H9 (cell line): ENCODE measurements around the gene PDE4B. TPM values are rescaled to one million over a fixed set of nuclear protein-coding genes. Genes with fewer than 3 reads are reported as not detected.

Experiments
- DNase-seq: peaks from one replicate; pipeline ENCODE4 v3.0.0-alpha.2; 2017
- H2AFZ ChIP-seq: one replicate; pipeline ENCODE4 v1.6.1; 2013; ENCODE audit warnings: mild to moderate bottlenecking, low read length, control low read depth, moderate library complexity
- H2AK5ac ChIP-seq: 2 replicates; pipeline ENCODE4 v1.6.1; 2013; ENCODE audit warnings: low read length, control low read depth, mixed read lengths; ENCODE audit not compliant: insufficient read length
- H2BK120ac ChIP-seq: one replicate; pipeline ENCODE4 v1.6.1; 2013; ENCODE audit warnings: low read depth, mild to moderate bottlenecking, low read length, control low read depth, inconsistent platforms; ENCODE audit not compliant: poor library complexity, severe bottlenecking
- H2BK12ac ChIP-seq: 2 replicates; pipeline ENCODE4 v1.6.1; 2013; ENCODE audit warnings: low read length, control low read depth, mixed read lengths, low read depth; ENCODE audit not compliant: insufficient read length
- H2BK15ac ChIP-seq: 2 replicates; pipeline ENCODE4 v1.6.1; 2013; ENCODE audit warnings: low read depth, low read length, control low read depth
- H2BK20ac ChIP-seq: one replicate; pipeline ENCODE4 v1.6.1; 2013; ENCODE audit warnings: low read depth, mild to moderate bottlenecking, low read length, control low read depth, inconsistent platforms; ENCODE audit not compliant: poor library complexity, severe bottlenecking
- H2BK5ac ChIP-seq: 2 replicates; pipeline ENCODE4 v1.6.1; 2013; ENCODE audit warnings: low read length, control low read depth, mixed read lengths; ENCODE audit not compliant: insufficient read length
- H3K14ac ChIP-seq: 2 replicates; pipeline ENCODE4 v1.6.1; 2013; ENCODE audit warnings: low read length, control low read depth; ENCODE audit not compliant: insufficient read depth
- H3K18ac ChIP-seq: 2 replicates; pipeline ENCODE4 v1.6.1; 2013; ENCODE audit warnings: low read depth, mild to moderate bottlenecking, mixed read lengths, low read length, control low read depth; ENCODE audit not compliant: insufficient read length
- H3K23ac ChIP-seq: 2 replicates; pipeline ENCODE4 v1.6.1; 2013; ENCODE audit warnings: low read length, control low read depth, mixed read lengths, low read depth; ENCODE audit not compliant: insufficient read length
- H3K23me2 ChIP-seq: 2 replicates; pipeline ENCODE4 v1.6.1; 2013; ENCODE audit warnings: low read depth, mild to moderate bottlenecking, mixed read lengths, low read length, control low read depth; ENCODE audit not compliant: insufficient read length, poor library complexity, severe bottlenecking
- H3K27ac ChIP-seq: 2 replicates; pipeline ENCODE4 v1.5.1; 2013; ENCODE audit warnings: low read length, control low read depth, mixed read lengths, low read depth; ENCODE audit not compliant: insufficient read length
- H3K27me3 ChIP-seq: 2 replicates; pipeline ENCODE4 v1.6.1; 2013; ENCODE audit warnings: low read length, control low read depth, inconsistent platforms; ENCODE audit not compliant: insufficient read depth
- H3K4ac ChIP-seq: 2 replicates; pipeline ENCODE4 v1.6.1; 2013; ENCODE audit warnings: low read depth, mild to moderate bottlenecking, control low read depth, inconsistent platforms, low read length, moderate library complexity
- H3K4me1 ChIP-seq: 2 replicates; pipeline ENCODE4 v1.6.1; 2013; ENCODE audit warnings: low read length, control low read depth, inconsistent platforms; ENCODE audit not compliant: insufficient read depth
- H3K4me2 ChIP-seq: 2 replicates; pipeline ENCODE4 v1.6.1; 2013; ENCODE audit warnings: low read length, control low read depth, mixed read lengths; ENCODE audit not compliant: insufficient read length, insufficient read depth
- H3K56ac ChIP-seq: 2 replicates; pipeline ENCODE4 v1.6.1; 2013; ENCODE audit warnings: low read depth, mild to moderate bottlenecking, mixed read lengths, low read length, control low read depth; ENCODE audit not compliant: insufficient read length
- H3K79me1 ChIP-seq: 2 replicates; pipeline ENCODE4 v1.6.1; 2013; ENCODE audit warnings: low read depth, mild to moderate bottlenecking, moderate library complexity, low read length, control low read depth, inconsistent platforms; ENCODE audit not compliant: insufficient read depth, poor library complexity, severe bottlenecking
- H3K79me2 ChIP-seq: 2 replicates; pipeline ENCODE4 v1.6.1; 2013; ENCODE audit warnings: low read length, control low read depth, inconsistent platforms; ENCODE audit not compliant: insufficient read depth
- H3K9ac ChIP-seq: 2 replicates; pipeline ENCODE4 v1.6.1; 2013; ENCODE audit warnings: low read length, control low read depth, mixed read lengths; ENCODE audit not compliant: insufficient read length; ENCODE audit errors: extremely low read depth
- H3K9me3 ChIP-seq: one replicate; pipeline ENCODE4 v1.6.1; 2013; ENCODE audit warnings: low read depth, low read length, inconsistent platforms; ENCODE audit not compliant: control insufficient read depth
- H3T11ph ChIP-seq: one replicate; pipeline ENCODE4 v1.6.1; 2013; ENCODE audit warnings: mild to moderate bottlenecking, low read length, control low read depth, inconsistent platforms
- H4K20me1 ChIP-seq: one replicate; pipeline ENCODE4 v1.6.1; 2013; ENCODE audit not compliant: control insufficient read depth, insufficient read length, insufficient read depth
- H4K5ac ChIP-seq: 2 replicates; pipeline ENCODE4 v1.6.1; 2013; ENCODE audit warnings: low read depth, mild to moderate bottlenecking, mixed read lengths, low read length, control low read depth; ENCODE audit not compliant: insufficient read length
- H4K8ac ChIP-seq: replicated peaks from 2 replicates; pipeline ENCODE4 v1.6.1; 2013; ENCODE audit warnings: low read length, control low read depth, mixed read lengths, low read depth; ENCODE audit not compliant: insufficient read length
- H4K91ac ChIP-seq: 2 replicates; pipeline ENCODE4 v1.6.1; 2013; ENCODE audit warnings: low read depth, mild to moderate bottlenecking, moderate library complexity, mixed read lengths, low read length, control low read depth; ENCODE audit not compliant: insufficient read length
- H3K27ac Mint-ChIP-seq, 3 experiments: 2 replicates in 2 of 3; 3 replicates in 1 of 3; pipeline ENCODE4 v1.8.0; 2020 to 2021; ENCODE audit warnings: mixed read lengths in 3 of 3, mild to moderate bottlenecking in 1 of 3, moderate library complexity in 1 of 3
- H3K27me3 Mint-ChIP-seq: 2 replicates; pipeline ENCODE4 v1.8.0; 2021; ENCODE audit warnings: low read depth, mild to moderate bottlenecking, moderate library complexity, mixed read lengths
- H3K36me3 Mint-ChIP-seq, 3 experiments: 2 replicates in 2 of 3; 3 replicates in 1 of 3; pipeline ENCODE4 v1.8.0; 2020 to 2021; ENCODE audit warnings: low read depth in 3 of 3, mixed read lengths in 3 of 3; ENCODE audit not compliant: insufficient read depth in 1 of 3
- H3K4me1 Mint-ChIP-seq, 2 experiments: 2 replicates each; pipeline ENCODE4 v1.8.0; 2020; ENCODE audit warnings: mixed read lengths in 2 of 2
- H3K4me3 Mint-ChIP-seq, 2 experiments: 2 replicates in 1 of 2; 3 replicates in 1 of 2; pipeline ENCODE4 v1.8.0; 2020 to 2021; ENCODE audit warnings: mild to moderate bottlenecking in 2 of 2, mixed read lengths in 2 of 2, moderate library complexity in 1 of 2
- H3K9me3 Mint-ChIP-seq, 2 experiments: 2 replicates in 1 of 2; 3 replicates in 1 of 2; pipeline ENCODE4 v1.8.0; 2020; ENCODE audit warnings: mild to moderate bottlenecking in 2 of 2, mixed read lengths in 2 of 2, moderate library complexity in 1 of 2
- WGBS: extraction: QIAGEN DNeasy Blood & Tissue Kit; methylation state at CpG from one replicate; pipeline ENCODE4 v1.1.7; 2013; ENCODE audit warnings: missing lambda C conversion rate, low lambda C conversion rate, mixed read lengths; ENCODE audit not compliant: insufficient read length; ENCODE audit errors: extremely low coverage; 5-methylcytosine and 5-hydroxymethylcytosine counted together
- total RNA-seq: library from RNA; stranded (reverse); gene quantifications from 2 replicates; pipeline ENCODE4 v1.2.1, GENCODE V29; 2021
- TF ChIP-seq, protein P1 (sequence below): fragments of 200-600 bp; sonication (generic); conservative IDR thresholded peaks from 3 replicates; pipeline ENCODE4 v1.8.0; 2021; ENCODE audit warnings: antibody characterized with exemption, mild to moderate bottlenecking

Gene PDE4B
- total RNA-seq, 1 experiment from 2014 or later: 19.8 TPM

GRCh38 chr1:65921446-65921845 is 128.8 kb downstream of the PDE4B start:
- no peak for DNase-seq
- Histone ChIP-seq H3K9me3 (no peaks in the 10 kb centered on the region), H3K14ac (no peak overlapping the region), H4K20me1 (no peaks in the 10 kb centered on the region), H3K4me2 (no peak overlapping the region), H3K23ac (no peak overlapping the region), H3T11ph (no peak overlapping the region), H2AFZ (no peak overlapping the region), H2BK120ac (no peak overlapping the region), H3K79me1 (no peaks in the 10 kb centered on the region), H4K91ac (no peak overlapping the region), H3K27me3 (no peaks in the 10 kb centered on the region), H3K4me1 (no peaks in the 10 kb centered on the region), H2BK20ac (no peak overlapping the region), H3K79me2 (no peaks in the 10 kb centered on the region), H3K18ac (no peak overlapping the region), H3K23me2 (no peaks in the 10 kb centered on the region), H3K9ac (no peak overlapping the region), H3K27ac (no peak overlapping the region), H2BK15ac (no peak overlapping the region), H4K5ac (no peak overlapping the region), H4K8ac (no peak overlapping the region), H2AK5ac (no peak overlapping the region), H2BK12ac (no peak overlapping the region), H3K56ac (no peak overlapping the region), H2BK5ac (no peak overlapping the region), H3K4ac (no peak overlapping the region)
- Mint-ChIP-seq H3K27me3 (no peaks in the 10 kb centered on the region), H3K4me1 (no peaks in the 10 kb centered on the region), H3K9me3 (no peaks in the 10 kb centered on the region; a peak in 1 of 5 replicates), H3K4me3 (no peak overlapping the region), H3K36me3 (no peaks in the 10 kb centered on the region), H3K27ac (no peak overlapping the region)
- WGBS: no CpG with 5 or more reads among the region's 4 CpGs
- TF ChIP-seq, protein P1, sequence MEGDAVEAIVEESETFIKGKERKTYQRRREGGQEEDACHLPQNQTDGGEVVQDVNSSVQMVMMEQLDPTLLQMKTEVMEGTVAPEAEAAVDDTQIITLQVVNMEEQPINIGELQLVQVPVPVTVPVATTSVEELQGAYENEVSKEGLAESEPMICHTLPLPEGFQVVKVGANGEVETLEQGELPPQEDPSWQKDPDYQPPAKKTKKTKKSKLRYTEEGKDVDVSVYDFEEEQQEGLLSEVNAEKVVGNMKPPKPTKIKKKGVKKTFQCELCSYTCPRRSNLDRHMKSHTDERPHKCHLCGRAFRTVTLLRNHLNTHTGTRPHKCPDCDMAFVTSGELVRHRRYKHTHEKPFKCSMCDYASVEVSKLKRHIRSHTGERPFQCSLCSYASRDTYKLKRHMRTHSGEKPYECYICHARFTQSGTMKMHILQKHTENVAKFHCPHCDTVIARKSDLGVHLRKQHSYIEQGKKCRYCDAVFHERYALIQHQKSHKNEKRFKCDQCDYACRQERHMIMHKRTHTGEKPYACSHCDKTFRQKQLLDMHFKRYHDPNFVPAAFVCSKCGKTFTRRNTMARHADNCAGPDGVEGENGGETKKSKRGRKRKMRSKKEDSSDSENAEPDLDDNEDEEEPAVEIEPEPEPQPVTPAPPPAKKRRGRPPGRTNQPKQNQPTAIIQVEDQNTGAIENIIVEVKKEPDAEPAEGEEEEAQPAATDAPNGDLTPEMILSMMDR: no peak
